HFF-Myc (cell line): ENCODE results near the gene ARMC9.

ENCODE experiments used
- DNase-seq: peaks from one replicate; pipeline ENCODE4 v3.0.0-alpha.2; 2011; ENCODE audit warnings: low read depth; ENCODE audit errors: extremely low read depth
- H3K4me3 ChIP-seq: replicated peaks from 2 replicates; pipeline ENCODE4 v1.5.1; 2011; ENCODE audit warnings: low read depth, mild to moderate bottlenecking, control low read depth, low read length
- CTCF ChIP-seq: IDR thresholded peaks from 2 replicates; pipeline ENCODE4 v1.5.1; 2012; ENCODE audit warnings: mild to moderate bottlenecking, low read depth, low read length, control low read depth; ENCODE audit errors: missing control alignments

Gene ARMC9

GRCh38 chr2:231319867-231320266 lies 121.4 kb downstream of the ARMC9 start:
- TF ChIP-seq CTCF, result no peak
- no peak overlapping the region for H3K4me3 ChIP-seq
- no peak for DNase-seq

- TF ChIP-seq CTCF, result no peak
- no peak for DNase-seq
- no peak overlapping the region for H3K4me3 ChIP-seq
Observed at GRCh38 chr2:231321021-231321420, 122.6 kb downstream of the ARMC9 start.

- H3K4me3 ChIP-seq, result no peak overlapping the region
- no peak for DNase-seq
- TF ChIP-seq CTCF, result no peak
Observed at GRCh38 chr2:231321556-231322334, 123.3 kb downstream of the ARMC9 start.

GRCh38 chr2:231323316-231323715 lies 124.9 kb downstream of the ARMC9 start:
- no peak for DNase-seq
- no peak overlapping the region for H3K4me3 ChIP-seq
- TF ChIP-seq CTCF, result no peak

GRCh38 chr2:231325826-231326225 lies 127.4 kb downstream of the ARMC9 start:
- TF ChIP-seq CTCF, result no peak
- DNase-seq, result no peak
- H3K4me3 ChIP-seq, result no peak overlapping the region

- TF ChIP-seq CTCF, result no peak
- H3K4me3 ChIP-seq, result no peak overlapping the region
- no peak for DNase-seq
Observed at GRCh38 chr2:231326404-231326803, 128.0 kb downstream of the ARMC9 start.

- no peak overlapping the region for H3K4me3 ChIP-seq
- DNase-seq, result no peak
- no peak for TF ChIP-seq CTCF
Observed at GRCh38 chr2:231330311-231330710, 131.9 kb downstream of the ARMC9 start.
